Caco-2 (cell line): ENCODE measurements around the gene SVEP1. TPM values are rescaled to one million over a fixed set of nuclear protein-coding genes. Genes with fewer than 3 reads are reported as not detected.

Source experiments
- BruUV-seq: library from RNA; stranded (reverse); fragments of 400-500 nt; replicated peaks from 2 replicates; lab custom pipeline; 2021; lab: Mats Ljungman, UMichigan
- CTCF ChIA-PET: fragments of 300-600 bp; sonication (Branson Sonifier 250); formaldehyde crosslinking; loops from one replicate; lab custom pipeline; 2022; ENCODE audit warnings: antibody characterized with exemption; lab: Charles Lee
- POLR2A ChIA-PET: fragments of 300-600 bp; sonication (Branson Sonifier 250); formaldehyde crosslinking; loops from one replicate; lab custom pipeline; 2022; ENCODE audit warnings: antibody characterized with exemption; lab: Charles Lee
- DNase-seq, 2 experiments: peaks; one replicate each; pipeline versions ENCODE4 v3.0.0 to v3.0.0-alpha.2; 2020 to 2022
- H3K27me3 ChIP-seq: replicated peaks from 2 replicates; pipeline ENCODE4 v1.6.0; 2011; ENCODE audit warnings: low read length; ENCODE audit not compliant: control insufficient read depth, insufficient read depth
- H3K36me3 ChIP-seq: 2 replicates; pipeline ENCODE4 v1.5.1; 2011; ENCODE audit warnings: low read length; ENCODE audit not compliant: control insufficient read depth, insufficient read depth
- H3K4me1 ChIP-seq: fragments of 250-450 bp; sonication (Bioruptor Pico); 2 replicates; pipeline ENCODE4 v1.5.1; 2020; ENCODE audit warnings: mild to moderate bottlenecking
- H3K4me3 ChIP-seq: 2 replicates; pipeline ENCODE4 v1.5.1; 2011; ENCODE audit warnings: low read depth, mild to moderate bottlenecking, control low read depth, low read length
- H3K9me3 ChIP-seq: fragments of 250-450 bp; sonication (Bioruptor Pico); 2 replicates; pipeline ENCODE4 v1.5.1; 2020; ENCODE audit warnings: mild to moderate bottlenecking, moderate library complexity
- H3K27ac Mint-ChIP-seq: one replicate; pipeline ENCODE4 v1.8.0; 2022; ENCODE audit warnings: mixed read lengths; ENCODE audit not compliant: unreplicated experiment
- H3K27me3 Mint-ChIP-seq: one replicate; pipeline ENCODE4 v1.8.0; 2022; ENCODE audit warnings: mixed read lengths; ENCODE audit not compliant: insufficient read depth, unreplicated experiment
- H3K36me3 Mint-ChIP-seq: one replicate; pipeline ENCODE4 v1.8.0; 2022; ENCODE audit warnings: mild to moderate bottlenecking, mixed read lengths; ENCODE audit not compliant: insufficient read depth, unreplicated experiment
- H3K4me1 Mint-ChIP-seq: one replicate; pipeline ENCODE4 v1.8.0; 2022; ENCODE audit warnings: low read depth, mixed read lengths; ENCODE audit not compliant: unreplicated experiment
- H3K4me3 Mint-ChIP-seq: one replicate; pipeline ENCODE4 v1.8.0; 2022; ENCODE audit warnings: mild to moderate bottlenecking, moderate library complexity, mixed read lengths; ENCODE audit not compliant: unreplicated experiment
- H3K9me3 Mint-ChIP-seq: one replicate; pipeline ENCODE4 v1.8.0; 2022; ENCODE audit warnings: mixed read lengths; ENCODE audit not compliant: unreplicated experiment
- CTCF ChIP-seq, 2 experiments: fragments of 200-600 bp in 1 of 2; IDR thresholded peaks; 1 replicate in 1 of 2; 2 replicates in 1 of 2; pipeline versions ENCODE4 v1.5.1 to v1.8.0; 2011 to 2022; ENCODE audit warnings: antibody characterized with exemption in 1 of 2, control low read depth in 1 of 2, inconsistent platforms in 1 of 2, low read depth in 1 of 2, low read length in 1 of 2, mild to moderate bottlenecking in 1 of 2, moderate library complexity in 1 of 2; ENCODE audit not compliant: insufficient read depth in 1 of 2, severe bottlenecking in 1 of 2, unreplicated experiment in 1 of 2
- intact Hi-C: fragments of 100-400 bp; cut with micrococcal nuclease; formaldehyde crosslinking; loops from one replicate; pipeline ENCODE4 v1.10.0; 2022; ENCODE audit not compliant: unreplicated experiment
- total RNA-seq: library from RNA; stranded (reverse); gene quantifications from 2 replicates; pipeline ENCODE4 v1.2.3, GENCODE V29; 2022

SVEP1 gene
- total RNA-seq, 1 experiment from 2014 or later = 2.9 TPM

- no TSS peak for BruUV-seq
- H3K36me3 ChIP-seq = no peaks in the 10 kb centered on the region
- POLR2A ChIA-PET = no interaction called here
- intact Hi-C loops = no loop called here
- TF ChIP-seq CTCF (IDR thresholded peaks at IDR 0.05; ENCODE audit: insufficient read depth in 1 of 2, low read depth in 1 of 2, low read length in 1 of 2, severe bottlenecking in 1 of 2, unreplicated experiment in 1 of 2) = no peak
- DNase-seq = no peak
- Mint-ChIP-seq H3K27ac (no peak overlapping the region), H3K4me1 (no peaks in the 10 kb centered on the region), H3K36me3 (no peaks in the 10 kb centered on the region), H3K9me3 (no peaks in the 10 kb centered on the region), H3K27me3 (no peaks in the 10 kb centered on the region), H3K4me3 (no peak overlapping the region)
- CTCF ChIA-PET = no interaction called here
- H3K4me1 ChIP-seq = peaks cover 8% of the 10 kb centered on the region
- H3K9me3 ChIP-seq = no peaks in the 10 kb centered on the region
- H3K27me3 ChIP-seq = no peaks in the 10 kb centered on the region
- H3K4me3 ChIP-seq = no peak overlapping the region
Observed at GRCh38 chr9:110391826-110392485, 187.6 kb downstream of the SVEP1 start.

GRCh38 chr9:110389148-110389750, 190.3 kb downstream of the SVEP1 start:
- ChIA-PET CTCF (no interaction called here), POLR2A (no interaction called here)
- Histone ChIP-seq H3K4me1 (peaks cover 8% of the 10 kb centered on the region), H3K9me3 (no peaks in the 10 kb centered on the region), H3K27me3 (no peaks in the 10 kb centered on the region), H3K4me3 (no peak overlapping the region), H3K36me3 (no peaks in the 10 kb centered on the region)
- no peaks in the 10 kb centered on the region for H3K9me3 Mint-ChIP-seq
- TF ChIP-seq CTCF (IDR thresholded peaks at IDR 0.05; ENCODE audit: insufficient read depth in 1 of 2, low read depth in 1 of 2, low read length in 1 of 2, severe bottlenecking in 1 of 2, unreplicated experiment in 1 of 2) = no peak
- no peaks in the 10 kb centered on the region for H3K4me1 Mint-ChIP-seq
- intact Hi-C loops = no loop called here
- no TSS peak for BruUV-seq
- no peaks in the 10 kb centered on the region for H3K36me3 Mint-ChIP-seq
- no peak overlapping the region for H3K27ac Mint-ChIP-seq
- no peak overlapping the region for H3K4me3 Mint-ChIP-seq
- no peaks in the 10 kb centered on the region for H3K27me3 Mint-ChIP-seq
- DNase-seq = no peak

GRCh38 chr9:110383491-110383890, 196.1 kb downstream of the SVEP1 start:
- H3K4me1 ChIP-seq = no peaks in the 10 kb centered on the region
- Mint-ChIP-seq H3K4me3 (no peak overlapping the region), H3K36me3 (no peaks in the 10 kb centered on the region), H3K27ac (no peak overlapping the region), H3K27me3 (no peaks in the 10 kb centered on the region), H3K4me1 (no peaks in the 10 kb centered on the region), H3K9me3 (no peaks in the 10 kb centered on the region)
- TF ChIP-seq CTCF (IDR thresholded peaks at IDR 0.05; ENCODE audit: insufficient read depth in 1 of 2, low read depth in 1 of 2, low read length in 1 of 2, severe bottlenecking in 1 of 2, unreplicated experiment in 1 of 2) = no peak
- H3K27me3 ChIP-seq = no peaks in the 10 kb centered on the region
- H3K4me3 ChIP-seq = no peak overlapping the region
- CTCF ChIA-PET = no interaction called here
- BruUV-seq = no TSS peak
- H3K36me3 ChIP-seq = no peaks in the 10 kb centered on the region
- DNase-seq = no peak
- POLR2A ChIA-PET = no interaction called here
- no peaks in the 10 kb centered on the region for H3K9me3 ChIP-seq
- intact Hi-C loops = no loop called here
